Osteoblast (primary cell): ENCODE data around the gene BHLHE23. TPM values are rescaled to one million over a fixed set of nuclear protein-coding genes. Genes with fewer than 3 reads are reported as not detected.

Experiments used
- DNase-seq: peaks from one replicate; pipeline ENCODE4 v3.0.0; 2011; ENCODE audit warnings: low spot score, mixed read lengths; ENCODE audit not compliant: insufficient read length; ENCODE audit errors: missing footprints
- H2AFZ ChIP-seq: 2 replicates; pipeline ENCODE4 v1.6.0; 2011; ENCODE audit warnings: mild to moderate bottlenecking, low read length
- H3K27ac ChIP-seq: 2 replicates; pipeline ENCODE4 v1.5.1; 2011; ENCODE audit warnings: mild to moderate bottlenecking, low read depth, low read length, moderate library complexity
- H3K27me3 ChIP-seq: 2 replicates; pipeline ENCODE4 v1.6.0; 2012; ENCODE audit warnings: mild to moderate bottlenecking, control low read depth, inconsistent platforms, low read length, moderate library complexity; ENCODE audit not compliant: insufficient read depth
- H3K36me3 ChIP-seq: 2 replicates; pipeline ENCODE4 v1.5.1; 2011; ENCODE audit warnings: mild to moderate bottlenecking, low read length, control low read depth, moderate library complexity; ENCODE audit not compliant: insufficient read depth
- H3K4me1 ChIP-seq: 2 replicates; pipeline ENCODE4 v1.5.1; 2011; ENCODE audit warnings: mild to moderate bottlenecking, low read length, control low read depth, moderate library complexity; ENCODE audit not compliant: insufficient read depth
- H3K4me2 ChIP-seq: 2 replicates; pipeline ENCODE4 v1.6.0; 2011; ENCODE audit warnings: mild to moderate bottlenecking, low read length; ENCODE audit not compliant: insufficient read depth
- H3K4me3 ChIP-seq: fragments of 200-600 bp; sonication (generic); 3 replicates; pipeline ENCODE4 v1.5.1; 2012; ENCODE audit warnings: mild to moderate bottlenecking, low read length, inconsistent platforms; ENCODE audit not compliant: insufficient read depth
- H3K79me2 ChIP-seq: 2 replicates; pipeline ENCODE4 v1.6.0; 2012; ENCODE audit warnings: mild to moderate bottlenecking, low read length, control low read depth, inconsistent platforms; ENCODE audit not compliant: insufficient read depth
- H3K9me3 ChIP-seq: 2 replicates; pipeline ENCODE4 v1.5.1; 2011; ENCODE audit warnings: low read depth, low read length, control low read depth
- H4K20me1 ChIP-seq: 2 replicates; pipeline ENCODE4 v1.6.0; 2012; ENCODE audit warnings: mild to moderate bottlenecking, low read length, control low read depth; ENCODE audit not compliant: insufficient read depth
- total RNA-seq: library from RNA; depleted of rRNA; stranded (reverse); fragments of >200 nt; gene quantifications from 2 replicates; pipeline ENCODE4 v1.2.3, GENCODE V29; 2012
- TF ChIP-seq, protein P1 (sequence below): IDR thresholded peaks from 2 replicates; pipeline ENCODE4 v1.5.1; 2011; ENCODE audit warnings: mild to moderate bottlenecking, low read depth, low read length, moderate library complexity; ENCODE audit errors: extremely low read depth

Gene BHLHE23
- total RNA-seq, 1 donor = not detected

DNA sequence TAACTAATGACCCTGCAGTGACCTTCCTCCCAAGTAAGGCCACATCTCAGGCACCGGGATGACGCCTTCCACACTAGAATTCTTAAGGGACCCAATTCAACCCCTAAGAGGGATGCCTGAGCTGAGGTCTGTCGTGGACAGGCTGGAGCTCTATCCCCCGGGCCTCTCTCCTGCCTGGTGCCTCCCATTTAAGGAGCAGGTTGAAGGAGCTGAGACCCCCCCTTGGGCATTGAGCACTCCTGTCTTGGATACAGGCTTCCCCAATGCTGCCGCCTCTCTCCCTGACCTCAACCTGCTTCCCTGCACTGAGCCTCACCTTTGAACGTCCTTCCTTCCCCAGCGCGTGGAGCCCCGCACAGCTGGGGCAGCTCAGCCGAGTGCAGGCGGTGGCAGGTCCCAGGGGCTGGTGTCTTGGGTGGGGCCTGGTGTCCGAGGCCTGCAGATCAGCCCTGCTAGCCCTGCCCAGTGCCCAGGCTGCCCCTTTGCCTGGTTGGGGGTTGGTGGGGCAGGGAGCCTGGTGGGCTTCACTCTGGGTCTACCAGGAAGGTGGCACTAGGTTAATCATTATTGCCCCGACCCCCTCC, 19.9 kb upstream of the BHLHE23 start:
- no peak overlapping the region for H3K4me3 ChIP-seq
- H2AFZ ChIP-seq = no peak overlapping the region
- H3K27me3 ChIP-seq = peaks cover 72% of the 10 kb centered on the region
- H3K4me1 ChIP-seq = no peaks in the 10 kb centered on the region
- no peaks in the 10 kb centered on the region for H3K9me3 ChIP-seq
- no peak overlapping the region for H3K4me2 ChIP-seq
- no peak for DNase-seq
- TF ChIP-seq, protein P1, sequence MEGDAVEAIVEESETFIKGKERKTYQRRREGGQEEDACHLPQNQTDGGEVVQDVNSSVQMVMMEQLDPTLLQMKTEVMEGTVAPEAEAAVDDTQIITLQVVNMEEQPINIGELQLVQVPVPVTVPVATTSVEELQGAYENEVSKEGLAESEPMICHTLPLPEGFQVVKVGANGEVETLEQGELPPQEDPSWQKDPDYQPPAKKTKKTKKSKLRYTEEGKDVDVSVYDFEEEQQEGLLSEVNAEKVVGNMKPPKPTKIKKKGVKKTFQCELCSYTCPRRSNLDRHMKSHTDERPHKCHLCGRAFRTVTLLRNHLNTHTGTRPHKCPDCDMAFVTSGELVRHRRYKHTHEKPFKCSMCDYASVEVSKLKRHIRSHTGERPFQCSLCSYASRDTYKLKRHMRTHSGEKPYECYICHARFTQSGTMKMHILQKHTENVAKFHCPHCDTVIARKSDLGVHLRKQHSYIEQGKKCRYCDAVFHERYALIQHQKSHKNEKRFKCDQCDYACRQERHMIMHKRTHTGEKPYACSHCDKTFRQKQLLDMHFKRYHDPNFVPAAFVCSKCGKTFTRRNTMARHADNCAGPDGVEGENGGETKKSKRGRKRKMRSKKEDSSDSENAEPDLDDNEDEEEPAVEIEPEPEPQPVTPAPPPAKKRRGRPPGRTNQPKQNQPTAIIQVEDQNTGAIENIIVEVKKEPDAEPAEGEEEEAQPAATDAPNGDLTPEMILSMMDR = no peak
- no peaks in the 10 kb centered on the region for H4K20me1 ChIP-seq
- H3K27ac ChIP-seq = no peak overlapping the region
- no peaks in the 10 kb centered on the region for H3K79me2 ChIP-seq
- no peaks in the 10 kb centered on the region for H3K36me3 ChIP-seq

DNA sequence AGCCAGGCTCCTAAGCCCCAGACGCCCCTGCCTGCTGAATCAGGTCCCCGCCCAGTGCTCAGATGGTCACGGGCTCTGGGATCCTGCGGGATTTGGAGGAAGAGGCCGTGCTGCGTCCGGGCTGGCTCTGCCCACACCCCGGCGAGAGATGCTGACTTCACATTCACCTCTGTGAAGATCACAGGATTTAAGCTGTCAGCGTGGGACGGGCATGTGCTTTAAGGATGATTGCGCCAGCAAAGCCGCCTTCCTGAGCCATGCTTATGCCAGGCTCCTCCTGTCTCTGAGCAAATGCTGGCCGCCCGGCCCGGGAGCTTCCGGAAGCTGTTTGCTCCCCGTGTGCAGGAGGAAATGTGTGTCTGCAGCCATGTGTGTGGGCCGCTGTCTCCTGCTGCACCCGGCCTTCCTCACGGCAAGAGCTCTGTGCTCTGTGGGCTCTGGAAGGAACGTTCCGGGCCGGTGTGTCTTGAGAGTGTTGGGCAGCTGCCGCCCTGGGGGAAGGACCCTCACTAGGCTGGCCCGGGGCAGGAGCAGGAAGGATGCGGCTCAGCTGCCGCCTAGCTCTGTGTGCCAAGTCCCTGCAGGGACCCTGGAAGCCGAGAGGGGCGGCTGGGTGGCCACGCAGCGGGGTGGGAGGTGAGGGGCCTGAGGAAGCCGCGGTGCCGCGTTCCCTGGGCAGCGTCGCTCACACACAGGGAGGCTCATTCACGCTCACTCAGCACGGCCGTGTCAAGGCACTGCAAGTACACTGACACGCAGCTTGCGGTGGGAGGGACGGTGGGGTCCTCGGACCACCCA, 19.0 kb upstream of the BHLHE23 start:
- no peaks in the 10 kb centered on the region for H3K9me3 ChIP-seq
- H2AFZ ChIP-seq = peak overlapping the region; percentile 74
- no peaks in the 10 kb centered on the region for H3K79me2 ChIP-seq
- TF ChIP-seq, protein P1 = no peak
- H3K4me1 ChIP-seq = no peaks in the 10 kb centered on the region
- H3K27ac ChIP-seq = no peak overlapping the region
- peak overlapping the region; percentile 60 for H3K4me2 ChIP-seq
- H3K27me3 ChIP-seq = peaks cover 79% of the 10 kb centered on the region
- DNase-seq = peak; percentile 95
- peak overlapping the region; percentile 33 for H3K4me3 ChIP-seq
- H4K20me1 ChIP-seq = no peaks in the 10 kb centered on the region
- H3K36me3 ChIP-seq = no peaks in the 10 kb centered on the region

DNA sequence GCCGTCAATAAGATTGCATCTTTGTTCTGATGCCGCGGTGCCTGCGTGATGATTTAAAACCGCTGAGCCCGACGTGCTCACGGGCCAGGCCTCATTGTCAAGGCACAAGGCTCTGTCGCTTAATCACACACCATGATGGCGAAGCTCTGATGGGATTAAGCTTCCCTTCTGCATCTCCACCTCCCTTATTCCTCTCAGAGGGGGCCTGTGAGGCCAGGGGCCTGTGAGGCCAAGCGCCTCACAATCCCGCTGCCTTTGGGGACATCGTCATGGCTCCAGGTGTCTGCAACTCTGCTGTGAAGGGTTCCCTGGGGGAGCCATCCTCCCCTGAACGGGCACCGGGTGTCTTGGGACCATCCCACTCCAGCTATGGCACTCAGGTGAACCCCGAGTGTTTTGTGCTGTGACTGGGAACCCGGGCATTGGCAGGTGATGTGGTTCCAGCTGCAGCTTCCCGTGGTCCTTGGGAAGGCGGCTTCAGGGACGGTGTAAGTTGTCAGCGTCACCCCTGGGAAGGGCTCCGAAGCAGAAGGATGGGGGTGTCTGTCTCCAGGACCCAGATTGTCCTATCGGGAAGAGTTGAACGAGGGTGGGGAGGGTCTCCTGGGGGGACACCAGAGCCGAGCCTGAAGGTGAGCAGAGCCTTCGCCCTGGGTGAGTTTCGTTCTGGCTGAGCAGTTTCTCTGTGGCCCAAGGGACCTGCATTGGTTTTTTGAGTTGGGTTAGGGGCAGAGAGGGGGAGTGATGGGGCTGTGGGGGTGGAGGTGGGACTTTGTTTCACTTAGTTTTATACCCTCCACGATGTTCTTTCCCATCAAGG, 18.0 kb upstream of the BHLHE23 start:
- no peaks in the 10 kb centered on the region for H3K79me2 ChIP-seq
- TF ChIP-seq, protein P1 = no peak
- peaks cover 77% of the 10 kb centered on the region for H3K27me3 ChIP-seq

More for the DNA sequence above, 18.0 kb upstream of the BHLHE23 start:
- Histone ChIP-seq H3K4me1 (no peaks in the 10 kb centered on the region), H4K20me1 (no peaks in the 10 kb centered on the region), H3K4me2 (no peak overlapping the region), H3K27ac (no peak overlapping the region), H3K36me3 (no peaks in the 10 kb centered on the region), H2AFZ (no peak overlapping the region), H3K4me3 (no peak overlapping the region), H3K9me3 (no peaks in the 10 kb centered on the region)
- no peak for DNase-seq
